PC-3 (cell line): Measurements from ENCODE around the gene CCDC30. TPM values are rescaled to one million over a fixed set of nuclear protein-coding genes. Genes with fewer than 3 reads are reported as not detected.

Source experiments
- ATAC-seq: fragments of 200-7000 bp; cut with Tn5 transposase; 2 replicates; pipeline ENCODE4 v1.9.1; 2020; ENCODE audit warnings: mild to moderate bottlenecking, moderate library complexity
- BruUV-seq: library from RNA; stranded (reverse); fragments of 400-500 nt; replicated peaks from 2 replicates; lab custom pipeline; 2021; lab: Mats Ljungman, UMichigan
- CTCF ChIA-PET: fragments of 300-600 bp; sonication (Branson Sonifier 250); formaldehyde crosslinking; loops from one replicate; lab custom pipeline; 2022; ENCODE audit warnings: antibody characterized with exemption; lab: Charles Lee
- POLR2A ChIA-PET: fragments of 300-600 bp; sonication (Branson Sonifier 250); formaldehyde crosslinking; loops from one replicate; lab custom pipeline; 2022; ENCODE audit warnings: antibody characterized with exemption; ENCODE audit not compliant: unreplicated experiment; lab: Charles Lee
- DNase-seq: peaks from one replicate; pipeline ENCODE4 v3.0.0-alpha.2; 2015
- H2AFZ ChIP-seq: fragments of 300-600 bp; sonication (generic); 2 replicates; pipeline ENCODE4 v1.6.0; 2016; ENCODE audit warnings: antibody characterized with exemption, low read length
- H3F3A ChIP-seq: fragments of 300-600 bp; sonication (generic); one replicate; pipeline ENCODE4 v1.6.0; 2017; ENCODE audit warnings: antibody characterized with exemption, low read length, control low read depth, mild to moderate bottlenecking; ENCODE audit not compliant: unreplicated experiment
- H3K27ac ChIP-seq: fragments of 300-600 bp; sonication (generic); 2 replicates; pipeline ENCODE4 v1.5.1; 2016; ENCODE audit warnings: mild to moderate bottlenecking, low read length
- H3K27me3 ChIP-seq: fragments of 300-600 bp; sonication (generic); 2 replicates; pipeline ENCODE4 v1.6.1; 2016; ENCODE audit warnings: low read length, mixed read lengths
- H3K36me3 ChIP-seq: fragments of 300-600 bp; sonication (generic); 2 replicates; pipeline ENCODE4 v1.6.1; 2016; ENCODE audit warnings: low read depth, mixed run types, low read length, mixed read lengths
- H3K4me1 ChIP-seq: fragments of 300-600 bp; sonication (generic); 2 replicates; pipeline ENCODE4 v1.5.1; 2016; ENCODE audit warnings: low read length; ENCODE audit not compliant: insufficient read depth
- H3K4me2 ChIP-seq: fragments of 300-600 bp; sonication (generic); 2 replicates; pipeline ENCODE4 v1.6.0; 2016; ENCODE audit warnings: low read length
- H3K4me3 ChIP-seq: fragments of 300-600 bp; sonication (generic); 2 replicates; pipeline ENCODE4 v1.5.1; 2016; ENCODE audit warnings: mild to moderate bottlenecking, low read length, mixed read lengths
- H3K79me2 ChIP-seq: fragments of 300-600 bp; sonication (generic); 2 replicates; pipeline ENCODE4 v1.6.1; 2017; ENCODE audit warnings: low read length, mixed read lengths
- H3K9ac ChIP-seq: fragments of 300-600 bp; sonication (generic); 2 replicates; pipeline ENCODE4 v1.6.0; 2016; ENCODE audit warnings: mild to moderate bottlenecking, low read length
- H3K9me2 ChIP-seq: fragments of 300-600 bp; sonication (generic); replicated peaks from 2 replicates; pipeline ENCODE4 v1.6.1; 2016; ENCODE audit warnings: mixed run types, low read length, mixed read lengths
- H3K9me3 ChIP-seq: fragments of 300-600 bp; sonication (generic); 2 replicates; pipeline ENCODE4 v1.6.1; 2016; ENCODE audit warnings: low read length, mixed read lengths
- H4K20me1 ChIP-seq: fragments of 300-600 bp; sonication (generic); 2 replicates; pipeline ENCODE4 v1.6.1; 2016; ENCODE audit warnings: low read length, mixed read lengths
- EZH2 ChIP-seq: fragments of 300-600 bp; sonication (generic); IDR thresholded peaks from one replicate; pipeline ENCODE4 v1.6.1; 2017; ENCODE audit warnings: antibody characterized with exemption, mild to moderate bottlenecking, low read length; ENCODE audit not compliant: unreplicated experiment
- EZH2phosphoT487 ChIP-seq: fragments of 300-600 bp; sonication (generic); IDR thresholded peaks from 2 replicates; pipeline ENCODE4 v1.6.1; 2018; ENCODE audit warnings: mild to moderate bottlenecking, antibody characterized with exemption, low read length, borderline replicate concordance
- intact Hi-C: fragments of 100-400 bp; cut with micrococcal nuclease; formaldehyde crosslinking; loops from 2 replicates; pipeline ENCODE4 v1.9.0; 2023
- total RNA-seq: library from RNA; depleted of rRNA; stranded (reverse); fragments of >200 nt; gene quantifications from 2 replicates; pipeline ENCODE4 v1.2.3, GENCODE V29; 2014
- TF ChIP-seq, protein P1 (sequence below): fragments of 300-600 bp; sonication (generic); conservative IDR thresholded peaks from 2 replicates; pipeline ENCODE4 v1.5.1; 2017; ENCODE audit warnings: antibody characterized with exemption, low read depth, mild to moderate bottlenecking, low read length

CCDC30 gene
- total RNA-seq, 1 experiment from 2014 or later: 0.58 TPM

DNA sequence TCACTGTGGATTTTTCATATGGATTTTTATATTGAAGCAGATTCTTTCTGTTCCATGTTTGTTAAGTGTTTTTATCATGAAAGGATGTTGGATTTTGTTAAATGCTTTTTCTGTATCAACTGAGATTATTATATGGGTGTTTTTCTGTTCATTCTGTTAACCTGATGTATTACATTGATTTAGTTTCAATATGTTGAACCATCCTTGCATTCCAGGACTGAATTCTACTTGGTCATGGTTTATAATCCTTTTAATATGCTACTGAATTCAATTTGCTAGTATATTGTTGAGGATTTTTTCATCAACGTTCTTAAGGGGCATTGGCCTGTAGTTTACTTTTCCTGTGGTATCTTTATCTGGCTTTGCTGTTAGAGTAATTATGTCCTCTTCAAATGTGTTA is 55.8 kb downstream of the CCDC30 start:
- H3K36me3 ChIP-seq: no peaks in the 10 kb centered on the region
- intact Hi-C loops: no loop called here
- H3K4me1 ChIP-seq: no peaks in the 10 kb centered on the region
- H3K9me3 ChIP-seq: peaks cover 13% of the 10 kb centered on the region
- H3K4me2 ChIP-seq: no peak overlapping the region
- no peaks in the 10 kb centered on the region for H4K20me1 ChIP-seq
- no peak overlapping the region for H3K4me3 ChIP-seq
- no peak overlapping the region for H2AFZ ChIP-seq
- no peaks in the 10 kb centered on the region for H3K79me2 ChIP-seq
- ChIA-PET CTCF (no interaction called here), POLR2A (no interaction called here)
- no peaks in the 10 kb centered on the region for H3K27me3 ChIP-seq
- TF ChIP-seq EZH2phosphoT487 (no peak), EZH2 (no peak)
- TF ChIP-seq, protein P1, sequence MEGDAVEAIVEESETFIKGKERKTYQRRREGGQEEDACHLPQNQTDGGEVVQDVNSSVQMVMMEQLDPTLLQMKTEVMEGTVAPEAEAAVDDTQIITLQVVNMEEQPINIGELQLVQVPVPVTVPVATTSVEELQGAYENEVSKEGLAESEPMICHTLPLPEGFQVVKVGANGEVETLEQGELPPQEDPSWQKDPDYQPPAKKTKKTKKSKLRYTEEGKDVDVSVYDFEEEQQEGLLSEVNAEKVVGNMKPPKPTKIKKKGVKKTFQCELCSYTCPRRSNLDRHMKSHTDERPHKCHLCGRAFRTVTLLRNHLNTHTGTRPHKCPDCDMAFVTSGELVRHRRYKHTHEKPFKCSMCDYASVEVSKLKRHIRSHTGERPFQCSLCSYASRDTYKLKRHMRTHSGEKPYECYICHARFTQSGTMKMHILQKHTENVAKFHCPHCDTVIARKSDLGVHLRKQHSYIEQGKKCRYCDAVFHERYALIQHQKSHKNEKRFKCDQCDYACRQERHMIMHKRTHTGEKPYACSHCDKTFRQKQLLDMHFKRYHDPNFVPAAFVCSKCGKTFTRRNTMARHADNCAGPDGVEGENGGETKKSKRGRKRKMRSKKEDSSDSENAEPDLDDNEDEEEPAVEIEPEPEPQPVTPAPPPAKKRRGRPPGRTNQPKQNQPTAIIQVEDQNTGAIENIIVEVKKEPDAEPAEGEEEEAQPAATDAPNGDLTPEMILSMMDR: no peak
- DNase-seq (no peak), ATAC-seq (no peak)
- no peaks in the 10 kb centered on the region for H3K9me2 ChIP-seq
- no peaks in the 10 kb centered on the region for H3F3A ChIP-seq
- H3K9ac ChIP-seq: no peak overlapping the region
- no TSS peak for BruUV-seq
- H3K27ac ChIP-seq: no peak overlapping the region

DNA sequence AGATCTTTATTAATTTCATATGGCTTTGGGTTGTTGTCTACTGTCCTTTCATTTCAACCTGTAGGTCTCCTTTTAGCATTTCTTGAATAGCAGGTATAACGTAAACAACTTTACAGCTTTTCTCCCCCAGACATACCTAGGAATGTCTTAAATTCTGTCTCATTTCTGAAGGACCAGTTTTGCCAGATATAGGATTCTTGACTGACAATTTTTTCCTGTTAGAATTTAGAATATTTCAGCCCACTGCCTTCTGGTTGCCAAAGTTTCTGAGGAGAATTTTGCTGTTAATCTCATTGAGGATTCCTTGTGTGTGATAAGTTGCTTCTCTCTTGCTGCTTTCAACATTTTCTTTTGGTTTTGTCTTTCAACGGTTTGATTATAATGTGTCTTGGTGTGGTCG is 60.1 kb downstream of the CCDC30 start:
- H3K9me3 ChIP-seq: peaks cover 13% of the 10 kb centered on the region
- H4K20me1 ChIP-seq: no peaks in the 10 kb centered on the region
- no peaks in the 10 kb centered on the region for H3F3A ChIP-seq
- no peak overlapping the region for H3K27ac ChIP-seq
- DNase-seq (no peak), ATAC-seq (no peak)
- no TSS peak for BruUV-seq
- H3K9me2 ChIP-seq: no peaks in the 10 kb centered on the region
- H3K27me3 ChIP-seq: no peaks in the 10 kb centered on the region
- no peaks in the 10 kb centered on the region for H3K36me3 ChIP-seq
- no peak overlapping the region for H3K4me3 ChIP-seq
- ChIA-PET POLR2A (no interaction called here), CTCF (no interaction called here)
- no peak overlapping the region for H3K4me2 ChIP-seq
- no peaks in the 10 kb centered on the region for H3K79me2 ChIP-seq
- no peaks in the 10 kb centered on the region for H3K4me1 ChIP-seq
- no peak overlapping the region for H2AFZ ChIP-seq
- intact Hi-C loops: no loop called here
- TF ChIP-seq EZH2phosphoT487 (no peak), EZH2 (no peak)
- TF ChIP-seq, protein P1: no peak
- H3K9ac ChIP-seq: no peak overlapping the region

DNA sequence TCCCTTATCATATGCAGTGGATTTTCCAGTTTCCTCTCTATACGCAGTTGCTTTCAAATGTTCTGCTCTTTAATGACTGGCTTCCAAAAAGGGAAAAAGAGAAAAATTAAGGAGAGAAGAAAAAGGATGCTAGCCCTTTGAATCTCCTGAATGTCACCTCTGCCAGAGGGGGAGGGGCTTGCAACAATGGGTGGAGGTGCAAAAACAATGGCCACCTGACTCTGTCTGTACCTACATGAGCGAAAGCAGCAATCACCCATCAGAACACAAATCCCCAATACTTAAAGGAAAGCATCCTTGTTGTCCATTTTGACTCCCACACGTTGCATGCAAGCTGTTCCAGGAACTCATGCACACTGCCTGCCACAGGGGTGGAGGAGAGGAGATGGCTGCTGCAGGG is 61.2 kb downstream of the CCDC30 start:
- no peaks in the 10 kb centered on the region for H3K36me3 ChIP-seq
- POLR2A ChIA-PET: interaction anchor here (0.6 kb wide), 1 partner anchor 94 kb away, joined by 4 read pairs; no protein-coding TSS in a partner anchor
- no peaks in the 10 kb centered on the region for H4K20me1 ChIP-seq
- ATAC-seq (no peak), DNase-seq (no peak)
- no peaks in the 10 kb centered on the region for H3K27me3 ChIP-seq
- H3K9me3 ChIP-seq: peaks cover 2% of the 10 kb centered on the region; the same call in 1 of the 2 replicates
- H3K9ac ChIP-seq: no peak overlapping the region
- no peak overlapping the region for H3K4me2 ChIP-seq
- H3K27ac ChIP-seq: no peak overlapping the region
- no peaks in the 10 kb centered on the region for H3K9me2 ChIP-seq
- TF ChIP-seq EZH2phosphoT487 (no peak), EZH2 (no peak)
- no peaks in the 10 kb centered on the region for H3K4me1 ChIP-seq
- BruUV-seq: no TSS peak
- intact Hi-C loops: no loop called here
- no peak overlapping the region for H3K4me3 ChIP-seq
- H2AFZ ChIP-seq: no peak overlapping the region
- CTCF ChIA-PET: no interaction called here
- no peaks in the 10 kb centered on the region for H3K79me2 ChIP-seq
- no peaks in the 10 kb centered on the region for H3F3A ChIP-seq
